Astrocyte of the spinal cord (primary cell): ENCODE measurements around the gene MYRFL.

ENCODE experiments used
- DNase-seq: peaks from one replicate; pipeline ENCODE4 v3.0.0; 2011; ENCODE audit warnings: low read depth, low spot score
- H3K4me3 ChIP-seq: 2 replicates; pipeline ENCODE4 v1.5.1; 2011; ENCODE audit warnings: low read depth, mild to moderate bottlenecking, low read length, moderate library complexity
- CTCF ChIP-seq: IDR thresholded peaks from 2 replicates; pipeline ENCODE4 v1.5.1; 2012; ENCODE audit warnings: low read depth, mild to moderate bottlenecking, low read length, inconsistent platforms
- in situ Hi-C: cut with HindIII; loops from 2 replicates; pipeline ENCODE4 v1.10.0; 2017; ENCODE audit warnings: low sequenced_read_pairs

The MYRFL gene

GRCh38 chr12:69900720-69901131 lies 75.7 kb downstream of the MYRFL start:
- H3K4me3 ChIP-seq: no peak overlapping the region
- peak; percentile 68 for TF ChIP-seq CTCF
- DNase-seq: peak; percentile 76
- in situ Hi-C loops: no loop called here

- H3K4me3 ChIP-seq: no peak overlapping the region
- TF ChIP-seq CTCF: no peak
- DNase-seq: no peak
- in situ Hi-C loops: no loop called here
Measured at GRCh38 chr12:69901221-69901905, 76.3 kb downstream of the MYRFL start.

GRCh38 chr12:69903548-69903947 lies 78.5 kb downstream of the MYRFL start:
- in situ Hi-C loops: no loop called here
- TF ChIP-seq CTCF: no peak
- no peak overlapping the region for H3K4me3 ChIP-seq
- DNase-seq: no peak

- TF ChIP-seq CTCF: no peak
- in situ Hi-C loops: no loop called here
- H3K4me3 ChIP-seq: no peak overlapping the region
- peak; percentile 68 for DNase-seq
Measured at GRCh38 chr12:69904777-69905176, 79.8 kb downstream of the MYRFL start.

- DNase-seq: no peak
Measured at GRCh38 chr12:69905801-69906200, 80.8 kb downstream of the MYRFL start.

GRCh38 chr12:69906411-69907216 lies 81.6 kb downstream of the MYRFL start:
- no peak for TF ChIP-seq CTCF
- no peak overlapping the region for H3K4me3 ChIP-seq
- no peak for DNase-seq
- in situ Hi-C loops: no loop called here

More at GRCh38 chr12:69905801-69906200, 80.8 kb downstream of the MYRFL start:
- in situ Hi-C loops: no loop called here
- TF ChIP-seq CTCF: no peak
- no peak overlapping the region for H3K4me3 ChIP-seq
